Neural crest cell (in vitro differentiated cells): Measurements from ENCODE around the gene CAMKK2. TPM values are rescaled to one million over a fixed set of nuclear protein-coding genes. Genes with fewer than 3 reads are reported as not detected.

Experiments used
- DNase-seq: peaks from one replicate; pipeline ENCODE4 v3.0.0; 2021; ENCODE audit warnings: low read depth, mixed read lengths, low spot score
- H3K27ac Mint-ChIP-seq: one replicate; pipeline ENCODE4 v1.8.0; 2021; ENCODE audit warnings: mild to moderate bottlenecking, mixed read lengths; ENCODE audit not compliant: unreplicated experiment
- H3K27me3 Mint-ChIP-seq: 2 replicates; pipeline ENCODE4 v1.8.0; 2021; ENCODE audit warnings: low read depth, mild to moderate bottlenecking, mixed read lengths
- H3K36me3 Mint-ChIP-seq: 2 replicates; pipeline ENCODE4 v1.8.0; 2021; ENCODE audit warnings: low read depth, mild to moderate bottlenecking, mixed read lengths
- H3K4me1 Mint-ChIP-seq: 2 replicates; pipeline ENCODE4 v1.8.0; 2021; ENCODE audit warnings: mixed read lengths
- H3K4me3 Mint-ChIP-seq: one replicate; pipeline ENCODE4 v1.8.0; 2021; ENCODE audit warnings: mild to moderate bottlenecking, mixed read lengths
- H3K9me3 Mint-ChIP-seq: 2 replicates; pipeline ENCODE4 v1.8.0; 2021; ENCODE audit warnings: mixed read lengths
- total RNA-seq: library from RNA; stranded (reverse); gene quantifications from 2 replicates; pipeline ENCODE4 v1.2.1, GENCODE V29; 2021
- TF ChIP-seq, protein P1 (sequence below): fragments of 200-600 bp; sonication (generic); conservative IDR thresholded peaks from 2 replicates; pipeline ENCODE4 v1.5.0; 2021; ENCODE audit warnings: antibody characterized with exemption, mild to moderate bottlenecking

Gene CAMKK2
- total RNA-seq, 1 donor from 2014 or later: 43.1 TPM

- Mint-ChIP-seq H3K4me1 (no peaks in the 10 kb centered on the region), H3K4me3 (no peak overlapping the region), H3K36me3 (peaks cover 19% of the 10 kb centered on the region), H3K27me3 (no peaks in the 10 kb centered on the region), H3K9me3 (no peaks in the 10 kb centered on the region), H3K27ac (no peak overlapping the region)
- TF ChIP-seq, protein P1, sequence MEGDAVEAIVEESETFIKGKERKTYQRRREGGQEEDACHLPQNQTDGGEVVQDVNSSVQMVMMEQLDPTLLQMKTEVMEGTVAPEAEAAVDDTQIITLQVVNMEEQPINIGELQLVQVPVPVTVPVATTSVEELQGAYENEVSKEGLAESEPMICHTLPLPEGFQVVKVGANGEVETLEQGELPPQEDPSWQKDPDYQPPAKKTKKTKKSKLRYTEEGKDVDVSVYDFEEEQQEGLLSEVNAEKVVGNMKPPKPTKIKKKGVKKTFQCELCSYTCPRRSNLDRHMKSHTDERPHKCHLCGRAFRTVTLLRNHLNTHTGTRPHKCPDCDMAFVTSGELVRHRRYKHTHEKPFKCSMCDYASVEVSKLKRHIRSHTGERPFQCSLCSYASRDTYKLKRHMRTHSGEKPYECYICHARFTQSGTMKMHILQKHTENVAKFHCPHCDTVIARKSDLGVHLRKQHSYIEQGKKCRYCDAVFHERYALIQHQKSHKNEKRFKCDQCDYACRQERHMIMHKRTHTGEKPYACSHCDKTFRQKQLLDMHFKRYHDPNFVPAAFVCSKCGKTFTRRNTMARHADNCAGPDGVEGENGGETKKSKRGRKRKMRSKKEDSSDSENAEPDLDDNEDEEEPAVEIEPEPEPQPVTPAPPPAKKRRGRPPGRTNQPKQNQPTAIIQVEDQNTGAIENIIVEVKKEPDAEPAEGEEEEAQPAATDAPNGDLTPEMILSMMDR: no peak
- no peak for DNase-seq
Measured at GRCh38 chr12:121273364-121273896, 23.1 kb downstream of the CAMKK2 start.

GRCh38 chr12:121267822-121268221 lies 28.7 kb downstream of the CAMKK2 start:
- Mint-ChIP-seq H3K27me3 (no peaks in the 10 kb centered on the region), H3K4me3 (no peak overlapping the region), H3K4me1 (no peaks in the 10 kb centered on the region), H3K9me3 (no peaks in the 10 kb centered on the region), H3K36me3 (peaks cover 13% of the 10 kb centered on the region), H3K27ac (no peak overlapping the region)
- TF ChIP-seq, protein P1: no peak
- no peak for DNase-seq

DNA sequence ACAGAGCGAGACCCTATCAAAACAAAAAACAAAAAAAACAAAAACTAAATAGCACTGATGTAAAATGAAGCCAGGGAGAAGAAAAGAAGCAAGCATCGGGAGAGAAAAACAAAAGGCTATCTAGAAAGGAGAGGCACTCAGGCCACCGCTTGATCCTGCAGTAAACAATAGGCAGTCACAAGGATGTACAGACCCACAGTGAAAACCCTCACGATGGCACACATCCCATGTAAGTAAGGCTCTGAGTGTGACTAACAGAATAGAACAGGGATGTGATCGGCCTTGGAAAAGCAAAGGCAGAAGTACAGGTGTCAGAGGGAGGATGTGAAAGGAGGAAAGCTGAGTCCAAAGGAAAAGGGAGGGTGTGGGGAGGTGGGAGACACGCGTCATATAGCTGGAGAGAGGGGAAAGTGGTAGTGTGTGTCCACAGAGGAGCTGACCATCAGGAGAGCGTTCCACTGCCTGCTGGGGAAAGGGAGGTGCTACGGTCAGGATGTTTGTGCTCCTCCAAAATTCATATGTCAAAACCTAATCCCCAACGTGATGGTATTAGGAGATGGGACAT lies 31.5 kb downstream of the CAMKK2 start:
- Mint-ChIP-seq H3K4me3 (no peak overlapping the region), H3K9me3 (no peaks in the 10 kb centered on the region), H3K36me3 (peaks cover 19% of the 10 kb centered on the region), H3K4me1 (no peaks in the 10 kb centered on the region), H3K27ac (peak overlapping the region; percentile 83), H3K27me3 (no peaks in the 10 kb centered on the region)
- TF ChIP-seq, protein P1: no peak
- DNase-seq: no peak

DNA sequence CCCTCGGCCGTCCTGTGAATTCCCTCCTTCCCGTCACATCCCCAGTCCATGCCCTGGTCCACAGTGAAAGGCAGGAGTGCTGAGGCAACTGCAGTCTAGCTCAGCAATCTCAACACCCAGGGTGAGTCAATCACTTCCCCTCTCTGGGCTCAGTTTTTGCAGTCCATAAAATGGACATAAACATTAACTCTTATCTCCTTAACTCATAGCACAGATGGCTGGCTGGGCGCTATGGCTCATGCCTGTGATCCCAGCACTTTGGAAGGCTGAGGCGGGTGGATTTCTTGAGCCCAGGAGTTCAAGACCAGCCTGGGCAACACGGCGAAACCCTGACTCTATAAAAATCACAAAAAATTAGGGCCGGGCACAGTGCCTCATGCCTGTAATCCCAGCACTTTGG lies 32.4 kb downstream of the CAMKK2 start:
- Mint-ChIP-seq H3K4me3 (no peak overlapping the region), H3K27ac (no peak overlapping the region), H3K36me3 (peaks cover 17% of the 10 kb centered on the region), H3K4me1 (no peaks in the 10 kb centered on the region), H3K9me3 (no peaks in the 10 kb centered on the region), H3K27me3 (no peaks in the 10 kb centered on the region)
- TF ChIP-seq, protein P1: no peak
- no peak for DNase-seq

DNA sequence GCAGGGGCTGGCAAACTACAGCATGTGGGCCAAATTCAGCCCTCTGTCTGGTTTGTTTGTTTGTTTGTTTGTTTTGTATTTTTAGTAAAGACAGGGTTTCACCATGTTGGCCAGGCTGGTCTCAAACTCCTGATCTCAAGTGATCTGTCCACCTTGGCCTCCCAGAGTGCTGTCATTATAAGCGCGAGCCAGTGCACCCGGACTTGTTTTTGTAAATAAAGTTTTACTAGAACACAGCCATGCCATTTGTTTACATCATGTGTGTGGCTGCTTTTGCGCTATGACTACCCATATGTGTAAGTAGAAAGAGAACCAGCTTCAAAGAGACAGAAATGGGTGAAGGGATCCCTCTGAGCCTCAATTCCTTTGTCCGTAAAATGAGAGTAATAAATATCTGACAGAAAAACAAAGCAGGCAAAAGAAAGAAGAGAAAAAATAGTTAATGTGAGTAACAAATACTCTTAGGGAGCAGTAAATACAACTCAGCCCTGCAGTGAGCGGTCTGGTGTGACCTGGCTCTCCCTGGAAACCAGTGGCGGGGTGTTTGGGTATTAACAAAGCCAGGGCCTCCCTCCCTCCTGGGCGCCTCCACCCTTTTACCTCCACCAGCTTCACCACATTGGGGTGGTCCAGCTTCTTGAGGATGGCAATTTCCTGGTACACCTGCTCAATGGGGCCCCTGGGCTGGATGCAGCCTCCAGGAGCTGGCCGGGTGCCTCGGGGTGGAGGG lies 33.1 kb downstream of the CAMKK2 start:
- no peak overlapping the region for H3K27ac Mint-ChIP-seq
- H3K27me3 Mint-ChIP-seq: no peaks in the 10 kb centered on the region
- no peak overlapping the region for H3K4me3 Mint-ChIP-seq
- TF ChIP-seq, protein P1: no peak
- H3K36me3 Mint-ChIP-seq: peaks cover 19% of the 10 kb centered on the region
- no peaks in the 10 kb centered on the region for H3K9me3 Mint-ChIP-seq
- DNase-seq: no peak
- H3K4me1 Mint-ChIP-seq: no peaks in the 10 kb centered on the region
